A549 (cell line): ENCODE measurements around the gene PTPN22. TPM values are rescaled to one million over a fixed set of nuclear protein-coding genes. Genes with fewer than 3 reads are reported as not detected.

Experiments
- ATAC-seq, 2 experiments: fragments of 200-7000 bp in 1 of 2; fragments of >200 bp in 1 of 2; cut with Nextera tagmentation in 1 of 2; cut with Tn5 transposase in 1 of 2; 3 replicates each; pipeline versions ENCODE4 v1.8.0 to v1.9.1; 2018 to 2020; ENCODE audit warnings: mild to moderate bottlenecking in 1 of 2, moderate library complexity in 1 of 2
- CTCF ChIA-PET: fragments of 300-600 bp; sonication (Branson Sonifier 250); formaldehyde crosslinking; extraction: SDS; loops from one replicate; lab custom pipeline; 2021; ENCODE audit warnings: antibody characterized with exemption, inconsistent platforms; lab: Yijun Ruan, JAX
- POLR2A ChIA-PET: fragments of 350-600 bp; formaldehyde crosslinking; extraction: SDS; loops from one replicate; lab custom pipeline; 2021; ENCODE audit warnings: antibody characterized with exemption, inconsistent platforms; lab: Yijun Ruan, JAX
- DNase-seq, 2 experiments: peaks; one replicate each; pipeline versions ENCODE4 v3.0.0 to v3.0.0-alpha.2; 2011 to 2016; ENCODE audit warnings: low read depth in 1 of 2, low spot score in 1 of 2
- FAIRE-seq: peaks from 2 replicates; lab custom pipeline; 2011; peaks lifted over from hg19 to GRCh38; lab: Jason Lieb, UNC
- H3K27ac ChIP-seq, 2 experiments: fragments of >200 bp; sonication (Bioruptor Twin); formaldehyde crosslinking; 3 replicates each; pipeline ENCODE4 v1.5.1; 2016 to 2017
- H3K4me1 ChIP-seq: fragments of >200 bp; sonication (Bioruptor Twin); formaldehyde crosslinking; 3 replicates; pipeline ENCODE4 v1.6.1; 2016
- H3K4me2 ChIP-seq: fragments of >200 bp; sonication (Bioruptor Twin); formaldehyde crosslinking; 3 replicates; pipeline ENCODE4 v1.6.1; 2016
- H3K4me3 ChIP-seq: fragments of >200 bp; sonication (Bioruptor Twin); formaldehyde crosslinking; 3 replicates; pipeline ENCODE4 v1.5.1; 2016
- H3K9me3 ChIP-seq: fragments of >200 bp; sonication (Bioruptor Twin); formaldehyde crosslinking; 3 replicates; pipeline ENCODE4 v1.6.1; 2016
- CHD2 ChIP-seq: fragments of 150-350 bp; IDR thresholded peaks from 2 replicates; pipeline ENCODE4 v1.6.1; 2014; ENCODE audit warnings: low read length; ENCODE audit not compliant: partially characterized antibody
- ELK1 ChIP-seq: fragments of 150-350 bp; IDR thresholded peaks from 2 replicates; pipeline ENCODE4 v1.6.1; 2014; ENCODE audit warnings: low read depth, mild to moderate bottlenecking, low read length
- HOXB13 ChIP-seq: fragments of 250-450 bp; sonication (Bioruptor Pico); IDR thresholded peaks from 2 replicates; pipeline ENCODE4 v1.5.0; 2020; ENCODE audit warnings: low read depth, mild to moderate bottlenecking, moderate library complexity
- HOXB5 ChIP-seq: fragments of 250-450 bp; sonication (Bioruptor Pico); IDR thresholded peaks from 2 replicates; pipeline ENCODE4 v1.5.0; 2020; ENCODE audit warnings: mild to moderate bottlenecking, moderate library complexity
- MAFK ChIP-seq: fragments of 450-650 bp; IDR thresholded peaks from 2 replicates; pipeline ENCODE4 v1.6.1; 2014; ENCODE audit not compliant: partially characterized antibody
- RARB ChIP-seq: fragments of 250-450 bp; sonication (Bioruptor Pico); IDR thresholded peaks from 2 replicates; pipeline ENCODE4 v1.8.0; 2021; ENCODE audit warnings: mild to moderate bottlenecking, moderate library complexity
- RFX5 ChIP-seq: fragments of 450-650 bp; IDR thresholded peaks from 2 replicates; pipeline ENCODE4 v1.7.1; 2014; ENCODE audit warnings: antibody characterized with exemption, mild to moderate bottlenecking, moderate library complexity
- SMC3 ChIP-seq: fragments of >200 bp; sonication (Bioruptor Twin); formaldehyde crosslinking; IDR thresholded peaks from 3 replicates; pipeline ENCODE4 v1.6.1; 2018; ENCODE audit warnings: inconsistent platforms
- SREBF2 ChIP-seq: fragments of 450-650 bp; IDR thresholded peaks from 2 replicates; pipeline ENCODE4 v1.6.1; 2014; ENCODE audit warnings: mild to moderate bottlenecking, moderate library complexity
- TP53 ChIP-seq: fragments of 250-450 bp; sonication (Bioruptor Pico); IDR thresholded peaks from 2 replicates; pipeline ENCODE4 v1.5.0; 2021; ENCODE audit warnings: mild to moderate bottlenecking, moderate library complexity
- ZNF302 ChIP-seq: fragments of 250-450 bp; sonication (Bioruptor Pico); IDR thresholded peaks from 2 replicates; pipeline ENCODE4 v1.9.0; 2021; ENCODE audit warnings: inconsistent platforms, mild to moderate bottlenecking, moderate library complexity
- ZSCAN20 ChIP-seq: fragments of 250-450 bp; sonication (Bioruptor Pico); IDR thresholded peaks from 2 replicates; pipeline ENCODE4 v1.8.0; 2022; ENCODE audit warnings: mild to moderate bottlenecking, moderate library complexity
- WGBS: methylation state at CpG from one replicate; pipeline ENCODE4 v1.1.6; 2017; ENCODE audit errors: missing lambda C conversion rate; 5-methylcytosine and 5-hydroxymethylcytosine counted together
- polyA plus RNA-seq, 4 experiments: library from polyadenylated mRNA; depleted of rRNA in 3 of 4; stranded (reverse); fragments of >200 nt; fragmentation: RNase III in 1 of 4; extraction: RNeasy Plus Mini Kit Qiagen cat#74134 plus additional on column Dnase treatment in 1 of 4; gene quantifications; 2 replicates in 3 of 4; 3 replicates in 1 of 4; pipeline ENCODE4 v1.2.3, GENCODE V29; 2011 to 2017
- TF ChIP-seq, protein P1 (sequence below): fragments of 250-450 bp; sonication (Bioruptor Pico); IDR thresholded peaks from 2 replicates; pipeline ENCODE4 v1.5.0; 2021; ENCODE audit warnings: mild to moderate bottlenecking, moderate library complexity, borderline replicate concordance
- TF ChIP-seq, protein P2 (sequence below): IDR thresholded peaks from 2 replicates; pipeline ENCODE4 v1.6.1; 2012

PTPN22 gene
- polyA plus RNA-seq, 2 of the 4 experiments (the other 2 are of a cell fraction), result not detected

- H3K27ac ChIP-seq, result no peak overlapping the region
- CTCF ChIA-PET, result interaction anchor here (0.6 to 2.4 kb wide), 6 partner anchors 19 to 96 kb away, joined by 3 to 11 read pairs (median 4); partner anchors contain the start of gene AP4B1
- POLR2A ChIA-PET, result no interaction called here
Observed at GRCh38 chr1:113834716-113835115, 36.8 kb downstream of the PTPN22 start.

DNA sequence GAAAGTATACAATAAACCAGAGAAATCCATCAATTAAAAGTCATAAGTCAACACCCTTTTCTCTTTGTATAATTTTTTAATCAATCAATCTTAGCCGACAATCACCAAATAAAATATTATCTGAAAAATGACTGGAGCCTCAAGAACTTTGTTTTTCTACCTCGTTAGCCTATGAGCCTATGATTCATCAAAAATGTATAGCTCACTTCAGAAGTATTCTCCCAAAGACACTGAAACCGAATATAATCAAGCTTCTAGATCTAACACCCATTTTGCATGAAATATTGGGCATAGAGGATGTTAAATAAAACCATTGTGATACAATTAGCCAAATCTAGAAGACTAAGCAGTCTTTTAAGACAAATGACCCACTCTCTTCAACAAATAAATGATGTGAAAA, 41.5 kb downstream of the PTPN22 start:
- POLR2A ChIA-PET, result no interaction called here
- no peaks in the 10 kb centered on the region for H3K9me3 ChIP-seq
- H3K4me1 ChIP-seq, result no peaks in the 10 kb centered on the region
- DNase-seq (no peak), FAIRE-seq (no peak), ATAC-seq (no peak)
- H3K27ac ChIP-seq, result no peak overlapping the region
- TF ChIP-seq, protein P1, sequence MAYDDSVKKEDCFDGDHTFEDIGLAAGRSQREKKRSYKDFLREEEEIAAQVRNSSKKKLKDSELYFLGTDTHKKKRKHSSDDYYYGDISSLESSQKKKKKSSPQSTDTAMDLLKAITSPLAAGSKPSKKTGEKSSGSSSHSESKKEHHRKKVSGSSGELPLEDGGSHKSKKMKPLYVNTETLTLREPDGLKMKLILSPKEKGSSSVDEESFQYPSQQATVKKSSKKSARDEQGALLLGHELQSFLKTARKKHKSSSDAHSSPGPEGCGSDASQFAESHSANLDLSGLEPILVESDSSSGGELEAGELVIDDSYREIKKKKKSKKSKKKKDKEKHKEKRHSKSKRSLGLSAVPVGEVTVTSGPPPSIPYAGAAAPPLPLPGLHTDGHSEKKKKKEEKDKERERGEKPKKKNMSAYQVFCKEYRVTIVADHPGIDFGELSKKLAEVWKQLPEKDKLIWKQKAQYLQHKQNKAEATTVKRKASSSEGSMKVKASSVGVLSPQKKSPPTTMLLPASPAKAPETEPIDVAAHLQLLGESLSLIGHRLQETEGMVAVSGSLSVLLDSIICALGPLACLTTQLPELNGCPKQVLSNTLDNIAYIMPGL (CRISPR knock-in tag), result no peak
- TF ChIP-seq HOXB5 (CRISPR knock-in tag), result no peak
- no peak for TF ChIP-seq SREBF2
- 57% methylated on average over 3 of the region's 3 CpGs for WGBS
- H3K4me3 ChIP-seq, result no peak overlapping the region
- H3K4me2 ChIP-seq, result no peak overlapping the region
- CTCF ChIA-PET, result no interaction called here

More at GRCh38 chr1:113834716-113835115, 36.8 kb downstream of the PTPN22 start:
- TF ChIP-seq, protein P1 (CRISPR knock-in tag), result no peak
- TF ChIP-seq ELK1 (no peak), RFX5 (no peak), ZSCAN20 (no peak), RARB (CRISPR knock-in tag) (no peak), TP53 (no peak), SMC3 (no peak), ZNF302 (no peak), HOXB13 (CRISPR knock-in tag) (no peak), CHD2 (no peak)
- TF ChIP-seq, protein P2, sequence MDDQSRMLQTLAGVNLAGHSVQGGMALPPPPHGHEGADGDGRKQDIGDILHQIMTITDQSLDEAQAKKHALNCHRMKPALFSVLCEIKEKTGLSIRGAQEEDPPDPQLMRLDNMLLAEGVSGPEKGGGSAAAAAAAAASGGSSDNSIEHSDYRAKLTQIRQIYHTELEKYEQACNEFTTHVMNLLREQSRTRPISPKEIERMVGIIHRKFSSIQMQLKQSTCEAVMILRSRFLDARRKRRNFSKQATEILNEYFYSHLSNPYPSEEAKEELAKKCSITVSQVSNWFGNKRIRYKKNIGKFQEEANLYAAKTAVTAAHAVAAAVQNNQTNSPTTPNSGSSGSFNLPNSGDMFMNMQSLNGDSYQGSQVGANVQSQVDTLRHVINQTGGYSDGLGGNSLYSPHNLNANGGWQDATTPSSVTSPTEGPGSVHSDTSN, result no peak
- Histone ChIP-seq H3K4me2 (no peak overlapping the region), H3K4me3 (no peak overlapping the region), H3K4me1 (no peaks in the 10 kb centered on the region), H3K9me3 (no peaks in the 10 kb centered on the region)
- DNase-seq (no peak), ATAC-seq (no peak), FAIRE-seq (no peak)
- WGBS, result 93% methylated on average over 2 of the region's 2 CpGs

- 53% methylated on average over 1 of the region's 1 CpG for WGBS
- Histone ChIP-seq H3K27ac (no peak overlapping the region), H3K4me1 (no peaks in the 10 kb centered on the region), H3K9me3 (no peaks in the 10 kb centered on the region), H3K4me2 (no peak overlapping the region), H3K4me3 (no peak overlapping the region)
- CTCF ChIA-PET, result no interaction called here
- POLR2A ChIA-PET, result no interaction called here
- TF ChIP-seq MAFK, result peak; percentile 14
- TF ChIP-seq CHD2, result no peak
- no peak for ATAC-seq
- DNase-seq, result no peak
- FAIRE-seq, result no peak
Observed at GRCh38 chr1:113821916-113822315, 49.6 kb downstream of the PTPN22 start.
